ENCODE measurements around the gene KRTAP4-7.
A peak's percentile ranks its signal among the peaks of the same experiment; 100 is the strongest.
"Not testable (repeated sequence)": the region's sequence is repeated elsewhere in the genome, so short reads cannot be mapped to it uniquely, and the experiment has no call there.

Gene KRTAP4-7

DNA sequence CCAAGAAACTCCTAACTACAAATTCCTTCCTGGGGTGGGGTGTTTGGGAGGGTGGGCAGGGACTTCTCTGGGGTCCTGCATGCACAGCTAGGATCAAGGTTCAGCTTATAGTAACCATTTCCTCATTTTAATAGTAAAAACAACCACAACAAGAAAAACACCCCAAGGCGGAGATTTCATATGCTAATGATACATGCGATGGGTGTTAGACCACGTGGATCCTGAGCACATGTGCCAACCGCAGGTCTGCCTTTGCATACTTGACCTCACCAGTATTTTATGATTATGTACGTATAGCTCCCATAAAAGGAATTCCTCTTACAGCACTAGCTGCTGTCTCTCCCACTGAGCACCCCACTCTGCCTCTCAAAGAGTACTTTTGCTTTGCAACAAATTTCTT is 32.3 kb downstream of the KRTAP4-7 start:
- peak; percentile 18 for DNase-seq

DNA sequence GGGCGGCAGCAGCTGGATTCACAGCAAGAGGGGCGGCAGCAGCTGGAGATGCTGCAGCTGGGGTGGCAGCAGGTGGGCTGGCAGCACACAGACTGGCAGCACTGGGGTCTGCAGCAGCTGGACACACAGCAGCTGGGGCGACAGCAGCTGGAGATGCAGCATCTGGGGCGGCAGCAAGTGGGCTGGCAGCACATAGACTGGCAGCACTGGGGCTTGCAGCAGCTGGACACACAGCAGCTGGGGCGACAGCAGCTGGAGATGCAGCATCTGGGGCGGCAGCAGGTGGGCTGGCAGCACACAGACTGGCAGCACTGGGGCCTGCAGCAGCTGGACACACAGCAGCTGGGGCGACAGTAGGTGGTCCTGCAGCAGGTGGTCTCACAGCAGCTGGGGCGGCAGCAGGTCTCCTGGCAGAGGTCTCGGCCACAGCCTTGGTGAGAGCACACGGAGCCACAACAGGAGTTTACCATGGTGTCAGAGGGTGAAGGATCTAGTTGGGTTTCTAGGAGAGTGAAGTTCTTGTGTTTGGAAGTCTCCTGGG is 34.0 kb downstream of the KRTAP4-7 start, which contains the start of gene KRTAP4-11:
Gene KRTAP4-11 (minus strand): TSS at position 528 of the 541 bp plus-strand sequence. CDS start 58 bp downstream, at position 470.
- not testable (repeated sequence) for DNase-seq

- no peak for DNase-seq
These were observed 34.8 kb downstream of the KRTAP4-7 start for GRCh38 chr17:41118721-41119120.

DNA sequence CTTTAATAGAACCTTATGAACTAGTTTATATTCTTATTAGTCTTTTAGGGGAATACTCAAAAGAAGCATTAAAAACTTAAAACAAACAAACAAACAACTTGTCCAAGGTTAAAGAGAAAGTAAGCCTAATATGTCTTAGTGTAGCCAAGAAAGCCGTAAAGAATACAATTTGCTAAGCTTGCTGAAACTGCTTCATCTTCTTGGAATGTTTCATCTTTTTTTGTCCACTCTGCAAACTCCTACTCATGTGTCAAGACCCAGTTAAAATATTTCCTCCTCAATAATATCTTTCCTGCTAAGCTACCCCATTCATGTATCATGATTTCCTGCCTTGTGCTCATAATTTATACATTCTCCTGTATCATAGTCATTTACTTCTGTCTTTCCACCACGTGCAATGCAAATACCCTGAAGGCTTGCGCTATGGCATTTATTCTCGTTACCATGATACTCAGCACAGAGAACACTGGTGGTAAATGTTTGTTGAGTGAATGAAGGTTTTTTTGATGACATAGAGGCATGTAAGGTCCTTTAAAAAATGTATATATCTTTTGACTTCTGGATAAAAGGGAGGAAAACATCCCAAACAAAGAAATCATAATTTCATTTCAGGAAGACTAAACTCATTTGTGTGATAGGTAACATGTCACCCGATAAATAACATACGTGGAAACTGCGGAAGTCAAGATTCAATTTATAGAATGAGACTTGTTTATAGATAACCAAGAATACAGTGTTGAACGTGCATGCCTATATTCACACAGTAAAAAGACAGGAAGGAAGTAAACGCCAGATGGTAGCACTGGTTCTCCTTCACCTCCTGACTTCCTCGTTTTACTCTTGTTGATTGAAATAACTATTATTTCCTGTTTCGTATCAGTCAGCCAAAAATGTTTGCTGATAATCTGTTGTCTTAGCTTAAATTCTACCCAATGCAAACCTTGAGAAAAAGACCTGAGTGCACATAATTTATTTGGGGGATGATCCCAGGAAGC is 36.0 kb downstream of the KRTAP4-7 start:
- DNase-seq: peak; percentile 55

DNA sequence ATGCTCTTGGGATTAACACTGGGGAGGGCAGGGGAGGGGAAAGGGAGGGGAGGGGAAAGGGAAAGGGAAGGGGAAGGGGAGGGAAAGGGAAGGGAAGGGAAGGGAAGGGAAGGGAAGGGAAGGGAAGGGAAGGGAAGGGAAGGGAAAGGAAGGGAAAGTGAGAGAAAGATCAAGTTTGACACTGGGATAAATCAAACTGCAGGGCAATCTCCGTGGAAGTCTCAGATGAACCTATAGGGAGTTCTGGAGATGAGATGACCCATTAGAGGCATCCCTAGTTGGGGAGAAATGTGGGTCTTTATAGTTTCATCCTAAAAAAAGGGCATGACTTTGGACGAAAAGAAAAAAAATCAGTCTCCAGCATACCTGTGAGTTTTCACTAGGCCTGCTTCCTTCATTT is 37.8 kb downstream of the KRTAP4-7 start:
- DNase-seq: no peak

GRCh38 chr17:41123292-41123990 is 39.5 kb downstream of the KRTAP4-7 start:
- not testable (repeated sequence) for DNase-seq

DNA sequence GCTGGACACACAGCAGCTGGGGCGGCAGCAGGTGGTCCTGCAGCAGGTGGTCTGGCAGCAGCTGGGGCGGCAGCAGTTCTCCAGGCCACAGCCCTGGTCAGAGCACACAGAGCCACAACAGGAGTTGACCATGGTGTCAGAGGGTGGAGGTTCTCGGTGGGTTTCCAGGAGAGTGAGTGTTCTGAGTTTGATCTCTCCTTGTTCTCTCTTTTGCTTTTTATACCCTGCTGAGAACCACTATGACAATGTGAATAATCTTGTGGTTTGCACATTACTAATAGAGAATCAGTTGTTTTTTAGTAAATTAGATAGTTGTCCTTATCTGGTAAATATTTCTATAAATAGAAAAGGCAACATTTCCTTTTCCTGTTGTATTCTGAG is 40.0 kb downstream of the KRTAP4-7 start, which contains the start of gene KRTAP4-12:
Gene KRTAP4-12 (minus strand): TSS at position 192 of the 381 bp plus-strand sequence. CDS start 60 bp downstream, at position 132.
- not testable (repeated sequence) for DNase-seq

DNA sequence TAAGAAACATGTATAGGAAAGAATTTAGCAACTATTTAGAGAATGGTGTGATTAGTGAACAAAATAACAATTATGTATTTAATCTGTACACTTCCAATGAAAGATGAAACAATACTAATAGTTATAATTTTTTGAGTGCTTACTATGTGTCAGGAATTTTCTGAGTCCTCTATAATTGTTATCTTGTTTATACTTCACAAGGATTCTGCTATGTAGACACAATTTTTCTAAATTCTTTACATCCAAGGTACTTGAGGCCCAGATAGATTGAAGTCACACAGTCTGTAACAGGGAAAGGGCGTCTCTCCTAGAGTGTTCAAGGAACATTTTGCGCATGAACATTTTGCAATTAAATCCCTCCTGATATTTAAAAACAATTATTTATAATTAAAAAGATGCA is 41.1 kb downstream of the KRTAP4-7 start:
- DNase-seq: no peak

- no peak for DNase-seq
These were observed 42.5 kb downstream of the KRTAP4-7 start for GRCh38 chr17:41126412-41126811.

DNA sequence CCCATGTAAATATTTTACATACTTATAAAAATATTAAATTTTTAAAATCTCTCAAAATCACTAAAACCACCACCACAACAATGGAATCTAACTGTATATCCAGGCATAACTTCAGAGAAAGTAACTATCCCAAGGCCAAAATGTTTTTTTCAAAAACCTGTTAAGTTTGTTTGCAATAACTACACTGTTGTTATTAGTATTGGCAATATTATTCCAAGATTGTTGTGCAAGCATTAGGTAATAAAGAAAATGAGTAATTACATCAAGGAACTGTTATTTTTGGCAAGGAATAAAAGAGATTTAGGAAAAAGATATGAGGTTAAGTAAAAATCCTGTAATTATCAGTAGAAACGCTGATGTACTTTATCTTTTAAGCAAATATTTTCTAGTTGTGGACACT is 43.4 kb downstream of the KRTAP4-7 start:
- DNase-seq: no peak

DNA sequence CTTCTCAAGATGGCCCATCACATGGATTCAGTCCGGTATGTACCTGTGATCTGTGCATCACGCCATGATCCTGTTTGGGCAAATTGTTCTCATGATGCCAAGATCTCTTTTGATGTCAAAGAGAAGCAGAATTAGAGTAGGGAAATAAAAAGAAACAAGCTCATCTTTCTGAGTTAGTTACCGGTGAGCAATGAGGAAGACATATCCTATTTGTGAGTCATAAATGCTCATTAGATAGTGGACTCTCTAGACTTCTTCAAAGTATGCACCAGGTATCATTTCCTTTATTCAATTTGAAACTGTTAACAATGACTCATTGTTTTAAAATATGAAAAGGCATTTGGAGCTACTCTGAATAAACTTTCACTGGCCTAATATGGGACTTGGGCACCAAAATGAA is 48.0 kb downstream of the KRTAP4-7 start:
- DNase-seq: no peak

DNA sequence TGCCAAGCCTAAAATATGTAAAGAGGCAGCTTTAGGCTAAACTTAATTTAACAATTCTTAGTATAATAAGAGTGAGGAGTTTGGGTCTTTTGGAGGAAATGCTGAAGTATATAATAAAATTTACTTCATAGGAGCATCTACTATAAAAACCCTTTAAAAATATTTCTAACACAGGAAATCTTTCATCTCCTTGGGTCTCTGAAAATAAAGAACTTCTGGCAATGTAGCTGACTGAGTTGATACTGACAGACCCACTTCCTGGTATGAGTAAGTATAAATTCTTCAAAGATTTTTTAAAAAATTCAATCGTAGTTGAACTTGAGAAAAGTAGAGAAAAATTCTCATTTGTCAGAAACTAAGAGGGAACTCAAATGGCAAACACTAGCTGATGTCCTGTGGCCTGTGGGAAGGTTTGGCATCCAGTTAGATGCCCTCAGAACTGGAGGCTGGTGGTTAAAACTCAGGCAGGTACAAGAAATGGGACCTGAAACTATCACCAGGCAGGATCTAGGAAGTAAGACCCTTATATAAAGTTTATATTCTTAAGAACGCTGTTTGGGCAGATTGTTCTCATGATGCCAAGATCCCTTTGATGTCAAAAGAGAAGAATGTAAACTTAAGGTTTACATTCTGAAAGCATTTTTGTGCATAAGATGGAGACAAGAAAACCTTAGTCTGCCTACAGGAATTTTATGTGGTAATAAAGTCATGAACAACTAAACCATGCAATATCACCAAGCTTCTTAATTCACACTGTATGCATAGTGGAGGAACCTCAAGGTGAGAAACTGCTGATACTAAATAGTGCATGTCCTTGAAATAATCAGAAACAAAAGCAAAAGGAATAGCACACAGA is 50.2 kb downstream of the KRTAP4-7 start:
- no peak for DNase-seq

Data from hematopoietic multipotent progenitor cell treated with erythropoietin and hydrocortisone succinate and interleukin-3 and kit ligand, for 4 days (in vitro differentiated cells).